Gastrocnemius medialis (tissue), 4 donors: ENCODE measurements around the gene SYT6.

ENCODE experiments used
- CTCF ChIP-seq, 5 experiments: fragments of 450-650 bp in 3 of 5; fragments of 200-600 bp in 2 of 5; sonication (generic) in 2 of 5; IDR thresholded peaks in 4 of 5; conservative IDR thresholded peaks in 1 of 5; 1 replicate in 4 of 5; 2 replicates in 1 of 5; pipeline ENCODE4 v1.5.1; 2016 to 2019; ENCODE audit warnings: antibody characterized with exemption in 5 of 5, mild to moderate bottlenecking in 3 of 5, moderate library complexity in 3 of 5
- POLR2A ChIP-seq, 2 donors: fragments of 450-650 bp; IDR thresholded peaks; one replicate each; pipeline ENCODE4 v1.6.1; 2017; ENCODE audit warnings: antibody characterized with exemption in 2 of 2, mild to moderate bottlenecking in 2 of 2, moderate library complexity in 2 of 2

DNA sequence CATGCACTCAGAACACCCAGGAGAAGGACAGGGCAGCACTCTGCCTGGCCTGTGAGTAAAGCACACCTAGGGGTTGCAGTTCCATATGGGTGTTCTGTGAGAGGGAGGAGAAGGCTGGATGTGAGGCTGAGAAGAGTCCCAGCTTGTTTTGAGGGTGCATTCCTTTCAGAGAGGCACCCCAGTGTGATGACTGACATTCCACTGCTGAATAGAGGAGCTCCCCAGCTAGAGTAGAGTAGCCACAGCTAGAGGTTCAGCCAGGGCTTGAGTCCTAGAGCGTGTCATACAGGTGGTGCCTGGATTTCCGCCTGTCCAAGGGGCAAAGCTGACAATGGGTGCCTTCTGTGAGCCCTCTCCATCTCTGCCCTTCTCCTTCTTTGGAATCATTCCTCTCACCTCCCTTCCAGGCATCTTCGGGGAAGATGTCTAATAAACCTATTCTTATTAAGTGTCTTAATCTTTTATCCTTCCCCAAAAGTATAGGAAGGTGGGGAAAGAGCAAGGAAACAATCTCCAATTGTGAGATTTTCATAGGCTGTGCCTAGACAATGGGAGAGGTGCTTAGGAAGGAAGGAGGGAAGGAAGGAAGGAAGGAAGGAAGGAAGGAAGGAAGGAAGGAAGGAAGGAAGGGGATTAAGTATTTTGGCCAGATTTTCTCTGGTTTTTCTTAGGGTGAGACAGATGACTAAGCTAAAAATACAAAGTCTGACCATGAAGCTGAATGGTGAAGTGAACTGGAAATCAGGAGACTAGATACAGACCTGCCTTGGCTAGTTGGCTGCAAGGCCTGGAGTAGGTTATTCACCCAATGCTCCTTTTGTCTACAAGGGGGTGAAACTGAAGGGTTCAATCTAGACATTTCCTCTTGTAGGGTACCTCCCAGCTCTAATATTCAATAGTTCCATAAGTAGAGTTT is 43.6 kb upstream of the SYT6 start:
- TF ChIP-seq CTCF (IDR thresholded peaks at IDR 0.05 in 4 of 5, conservative IDR thresholded peaks at IDR 0.05 in 1 of 5) (no peak), POLR2A (IDR thresholded peaks at IDR 0.05) (no peak)
